GM18867 (cell line): ENCODE data around the gene MRPL28.
A peak's percentile ranks its signal among the peaks of the same experiment; 100 is the strongest.
"Not testable (repeated sequence)": the region's sequence is repeated elsewhere in the genome, so short reads cannot be mapped to it uniquely, and the experiment has no call there.

Experiments used
- ATAC-seq: cut with Tn5 transposase; IDR thresholded peaks from one replicate; pipeline ENCODE4 v1.9.1; 2021; ENCODE audit warnings: mild to moderate bottlenecking, moderate library complexity; ENCODE audit not compliant: unreplicated experiment

MRPL28 gene

DNA sequence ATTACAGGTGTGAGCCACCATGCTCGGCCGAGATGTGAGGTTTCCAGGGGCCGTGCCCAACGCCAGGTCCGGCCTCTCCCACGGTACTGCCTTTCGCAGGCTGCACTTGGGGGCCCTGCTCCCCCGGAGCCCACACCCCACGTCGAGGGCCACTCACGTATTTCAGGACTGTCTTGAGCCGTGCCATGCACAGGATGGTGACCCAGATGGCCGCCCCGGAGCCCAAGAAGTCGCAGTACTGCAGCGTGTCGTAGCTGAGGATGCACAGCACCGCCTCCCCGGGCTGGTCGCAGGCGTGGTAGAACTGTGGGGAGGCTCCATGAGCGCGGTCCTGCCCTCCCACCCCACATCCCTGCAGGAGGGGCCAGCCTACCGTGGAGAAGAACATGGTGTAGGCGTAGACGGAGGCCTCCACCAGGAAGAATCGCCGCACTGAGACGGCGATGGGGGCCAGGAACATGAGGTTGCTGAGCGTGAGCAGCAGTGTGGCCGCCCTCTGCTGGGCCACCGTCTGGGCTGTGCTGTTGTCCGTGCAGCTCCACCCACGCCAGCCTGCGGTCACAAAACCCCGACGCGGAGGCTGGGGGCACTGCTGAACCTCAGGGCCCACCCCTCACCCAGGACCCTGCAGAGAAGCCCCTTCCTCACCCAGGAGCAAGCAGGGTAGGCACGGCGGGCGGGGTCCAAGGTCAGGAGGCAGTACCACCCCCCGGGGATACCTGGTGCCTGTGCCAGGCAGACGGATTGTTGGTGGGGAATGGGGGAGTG, 3.7 kb upstream of the MRPL28 start:
- no peak for ATAC-seq

DNA sequence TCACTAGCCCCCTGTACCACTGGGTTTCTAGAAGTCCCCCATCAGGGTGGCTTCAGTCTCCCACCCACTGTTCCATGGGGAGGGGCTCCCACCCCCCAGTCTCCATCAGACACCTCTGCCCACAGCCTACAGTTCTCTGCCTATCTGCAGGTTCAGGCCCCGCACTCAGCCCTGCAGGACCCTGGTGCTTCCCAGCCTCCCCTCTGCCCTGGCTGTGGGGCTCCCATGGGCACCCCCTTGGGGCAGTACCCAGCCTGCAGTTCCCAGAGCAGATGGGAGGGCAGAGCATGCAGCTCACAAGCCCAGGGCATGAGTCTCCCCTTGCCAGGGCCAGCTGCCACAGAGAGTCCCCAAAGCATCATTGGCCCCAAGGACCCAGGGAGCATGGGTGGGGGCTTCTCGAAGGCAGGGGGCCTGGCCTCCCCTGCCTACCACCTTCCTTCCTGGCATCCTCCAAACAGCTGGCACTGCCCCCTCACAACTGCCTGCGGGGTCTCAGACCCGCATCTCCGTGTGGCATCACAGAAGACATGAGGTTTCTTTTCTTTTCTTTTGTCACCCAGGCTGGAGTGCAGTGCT, 2.8 kb upstream of the MRPL28 start:
- no peak for ATAC-seq

DNA sequence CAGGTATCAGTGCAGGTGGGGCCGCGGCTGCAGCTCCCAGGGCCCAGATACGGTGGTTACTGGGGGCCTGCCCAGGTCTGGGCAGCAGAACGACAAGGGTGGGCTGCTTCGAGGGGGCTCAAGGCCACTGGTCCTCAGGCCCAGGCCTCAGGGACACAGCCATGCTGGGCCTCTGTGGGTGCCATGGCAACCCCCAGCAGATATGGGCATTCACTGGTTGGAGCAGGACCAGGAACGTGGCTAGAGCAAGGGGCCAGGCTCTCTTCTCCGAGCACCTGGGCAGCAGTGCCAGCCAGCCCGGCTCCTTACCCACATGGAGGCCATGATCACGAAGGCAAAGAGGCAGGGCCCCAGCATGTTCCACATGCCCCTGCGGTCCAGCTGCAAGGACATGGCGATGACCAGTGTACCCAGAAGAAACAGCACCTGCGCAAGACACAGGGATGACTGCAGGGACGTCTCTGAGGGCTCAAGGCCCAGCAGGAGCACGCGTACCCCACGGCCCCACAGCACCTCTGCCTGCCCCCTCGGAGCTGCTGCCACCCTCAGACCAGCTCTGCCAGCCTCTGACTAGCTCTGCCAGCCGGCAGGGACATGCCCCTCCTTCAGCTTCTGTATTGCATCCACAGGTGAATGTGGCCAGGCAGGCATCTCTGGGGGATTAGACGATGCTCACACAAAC, 2.1 kb upstream of the MRPL28 start:
- no peak for ATAC-seq

DNA sequence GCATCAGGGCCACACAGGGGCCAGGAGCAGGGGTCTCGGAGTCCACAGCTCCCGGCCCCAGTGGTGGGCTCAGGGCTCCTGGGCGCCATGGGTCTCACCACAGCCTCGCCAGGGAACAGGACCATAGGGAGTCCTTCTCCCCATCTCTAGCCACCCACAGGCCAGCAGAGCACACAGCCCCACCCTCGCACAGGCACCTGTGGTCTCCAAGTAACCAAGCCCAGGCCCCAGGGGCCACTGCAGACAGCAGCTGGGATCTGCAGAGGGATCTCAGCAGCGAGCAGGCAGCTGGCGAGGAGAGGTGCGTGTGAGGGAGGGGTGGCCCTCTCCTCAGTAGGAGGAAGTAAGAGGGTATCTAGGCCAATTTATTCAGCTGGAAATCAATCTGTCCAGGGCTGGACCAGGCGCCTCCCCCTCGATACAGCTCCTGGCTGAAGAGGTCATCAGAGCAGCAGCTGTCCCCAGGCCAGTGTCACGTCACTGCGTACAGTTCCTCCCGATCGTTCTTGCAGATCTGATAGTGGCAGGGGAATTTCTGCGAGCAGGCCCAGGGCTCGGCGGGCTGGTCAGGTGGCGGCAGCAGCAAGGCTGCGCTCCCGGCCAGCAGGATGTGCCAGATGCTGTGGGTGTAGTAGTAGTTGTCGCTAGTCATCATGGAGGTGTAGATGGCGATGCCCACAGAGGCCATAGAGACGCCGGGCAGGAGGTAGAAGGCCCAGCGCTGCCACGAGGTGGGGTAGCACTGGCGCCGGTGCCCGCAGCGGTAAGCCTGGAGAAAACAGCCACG, 1.4 kb upstream of the MRPL28 start:
- no peak for ATAC-seq

DNA sequence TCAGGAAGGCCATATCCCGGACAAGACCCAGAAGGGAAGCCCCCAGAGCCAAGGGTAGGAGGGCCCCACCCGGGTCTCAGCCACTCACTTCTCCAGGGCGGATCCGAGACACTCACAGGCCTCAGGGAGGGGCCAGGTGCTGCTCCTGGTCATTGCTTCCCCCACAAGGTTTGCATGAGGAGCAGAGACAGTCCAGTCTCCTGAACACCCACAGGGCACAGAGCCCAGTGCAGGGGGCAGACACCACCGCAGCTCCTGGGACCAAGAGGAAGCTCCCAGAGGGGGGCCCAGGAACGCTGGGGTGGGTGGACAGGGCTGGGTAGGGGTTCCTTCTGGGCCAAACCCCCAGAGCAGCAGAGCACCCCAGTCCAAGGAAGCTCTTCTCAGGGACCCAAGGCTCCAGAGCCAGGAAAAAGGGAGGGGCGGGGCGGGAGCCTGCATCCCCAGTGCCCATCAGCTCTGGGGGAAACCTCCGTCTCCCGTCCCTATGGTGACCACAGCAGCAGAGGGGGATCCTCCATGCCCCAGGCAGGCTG, 709 bp upstream of the MRPL28 start:
- no peak for ATAC-seq

DNA sequence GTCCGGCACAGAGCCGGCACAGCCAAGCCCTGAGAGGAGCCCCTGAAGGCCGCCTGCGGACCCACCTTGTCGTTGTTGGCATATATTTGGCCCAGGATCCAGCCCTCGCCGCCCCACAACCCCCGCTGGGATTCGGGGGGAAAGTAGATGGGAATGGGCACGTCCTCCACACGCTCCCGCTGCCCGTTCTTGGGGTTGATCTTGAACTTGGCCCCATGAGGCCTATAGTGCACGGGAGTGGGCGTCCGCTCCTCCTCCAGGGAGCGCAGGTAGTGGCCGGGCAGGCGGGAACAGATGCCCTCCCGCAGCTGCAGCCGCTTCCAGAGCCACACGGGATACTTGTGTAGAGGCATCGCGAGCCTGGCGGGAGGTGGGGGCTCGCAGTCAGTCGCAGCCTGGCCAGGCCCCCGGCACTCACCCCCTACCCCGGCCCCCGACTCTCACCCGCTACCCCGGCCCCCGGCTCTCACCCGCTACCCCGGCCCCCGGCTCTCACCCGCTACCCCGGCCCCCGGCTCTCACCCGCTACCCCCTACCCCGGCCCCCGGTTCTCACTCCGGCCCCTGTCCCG, 387 bp downstream of the MRPL28 start:
- ATAC-seq, result no peak

DNA sequence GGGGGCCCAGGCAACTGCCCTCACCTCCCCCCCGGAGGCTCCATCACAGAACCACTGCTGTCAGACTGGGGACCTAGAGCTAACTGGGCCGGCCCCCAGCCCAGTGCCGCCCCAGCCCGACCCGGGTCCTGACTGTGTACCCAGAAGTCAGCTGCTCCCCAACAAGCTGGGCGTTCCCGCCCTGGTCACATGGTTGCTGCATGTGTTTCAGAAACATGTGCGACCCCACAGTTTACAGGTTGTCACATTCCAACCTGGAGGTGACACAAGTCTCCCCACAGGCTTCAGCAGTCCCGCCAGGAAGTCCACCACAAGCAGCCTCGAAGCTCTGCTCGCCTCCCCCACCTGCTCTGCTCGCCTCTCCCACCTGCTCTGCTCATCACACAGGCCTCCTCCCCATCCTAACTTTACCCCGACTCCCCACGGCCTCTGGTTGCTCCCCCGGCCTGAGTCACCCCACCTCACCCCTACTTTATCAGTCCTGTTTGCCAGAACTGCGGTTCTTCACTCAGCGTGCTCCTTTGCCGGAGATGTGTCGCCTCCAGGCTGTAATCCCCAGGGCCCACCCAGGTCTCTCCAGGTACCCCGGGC, 968 bp downstream of the MRPL28 start:
- ATAC-seq, result no peak

DNA sequence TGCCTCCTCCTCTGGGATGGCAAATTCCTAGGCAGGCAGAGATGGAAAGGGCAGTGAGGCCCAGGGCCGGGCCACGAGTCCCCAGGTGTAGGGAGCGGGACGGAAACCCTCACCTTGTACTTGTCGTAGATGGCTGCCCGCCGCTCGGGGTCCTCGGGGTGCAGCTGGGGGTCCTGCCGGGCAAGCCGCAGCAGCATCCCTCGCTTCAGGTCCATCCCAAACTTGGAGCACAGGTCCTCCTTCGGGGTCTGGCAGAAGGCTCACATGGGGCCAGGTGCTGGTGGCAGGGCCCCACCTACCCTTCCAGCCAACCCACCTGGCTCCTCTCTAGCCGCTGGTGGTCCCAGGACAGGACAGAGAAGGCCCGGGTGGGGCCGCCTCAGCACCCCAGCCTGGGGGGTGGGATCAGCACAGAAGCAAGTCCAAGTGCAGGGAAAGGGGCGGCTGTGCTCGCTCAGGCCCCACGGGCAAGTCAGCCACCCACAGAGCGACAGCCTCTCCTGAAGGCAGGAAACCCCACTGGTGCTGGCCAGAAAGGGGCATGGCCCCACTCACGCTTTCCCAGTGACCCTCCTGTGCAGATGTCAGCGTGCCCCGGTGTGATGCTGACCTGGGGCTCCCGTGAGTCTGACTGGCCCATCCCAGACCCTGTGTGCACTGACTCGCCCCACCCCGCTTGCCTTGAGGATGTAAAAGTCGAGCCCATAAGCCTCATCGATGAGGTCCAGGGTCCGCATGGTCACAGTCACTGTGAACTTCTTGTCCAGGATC, 1.8 kb downstream of the MRPL28 start:
- no peak for ATAC-seq

DNA sequence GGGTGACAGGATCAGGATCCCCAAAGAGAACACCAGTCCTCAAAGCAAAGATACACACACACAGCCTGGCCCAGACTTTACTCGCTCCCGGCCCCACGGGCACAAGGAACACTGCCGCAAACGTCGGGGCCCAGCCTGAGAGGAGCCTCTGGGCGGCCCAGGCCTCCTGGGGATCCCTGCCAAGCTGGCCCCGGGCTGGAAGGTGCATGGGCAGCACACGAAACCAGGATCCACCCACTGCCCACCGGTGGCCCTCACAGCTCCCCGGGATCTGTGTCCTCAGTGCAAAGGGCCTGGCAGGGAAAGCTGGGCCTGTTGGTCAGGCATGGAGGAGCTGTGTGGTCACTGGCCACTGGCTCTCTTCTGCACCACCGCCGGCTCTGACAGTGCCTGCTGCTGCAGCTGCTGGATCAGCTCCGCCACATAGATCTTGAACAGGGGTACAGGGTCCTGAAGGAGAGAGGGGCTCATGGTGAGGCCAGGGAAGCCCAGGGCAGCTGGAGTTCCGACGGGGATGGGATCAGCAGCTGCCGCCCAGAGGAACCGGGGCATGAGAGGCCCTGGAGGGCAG, 2.9 kb downstream of the MRPL28 start:
- ATAC-seq, result no peak

DNA sequence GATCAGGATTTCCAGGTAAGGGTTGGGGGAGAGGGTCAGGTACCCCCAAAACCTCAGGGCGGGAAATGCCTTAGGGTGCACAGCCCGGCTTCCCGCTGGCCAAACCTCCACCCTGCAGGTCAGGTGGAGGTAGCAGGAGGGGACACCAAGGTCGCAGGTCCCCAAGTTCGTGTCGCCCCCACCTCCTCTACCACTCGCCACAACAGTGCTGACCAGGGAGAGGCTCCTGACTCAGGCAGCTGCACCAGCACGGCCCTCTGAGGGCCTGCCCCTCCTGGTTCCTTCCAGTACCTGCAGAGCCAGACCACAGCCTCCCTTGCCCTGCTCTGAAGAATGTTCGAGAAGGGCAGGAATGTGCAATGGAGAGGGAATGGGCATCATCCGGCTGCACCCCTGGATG, 3.9 kb downstream of the MRPL28 start:
- ATAC-seq, result no peak

DNA sequence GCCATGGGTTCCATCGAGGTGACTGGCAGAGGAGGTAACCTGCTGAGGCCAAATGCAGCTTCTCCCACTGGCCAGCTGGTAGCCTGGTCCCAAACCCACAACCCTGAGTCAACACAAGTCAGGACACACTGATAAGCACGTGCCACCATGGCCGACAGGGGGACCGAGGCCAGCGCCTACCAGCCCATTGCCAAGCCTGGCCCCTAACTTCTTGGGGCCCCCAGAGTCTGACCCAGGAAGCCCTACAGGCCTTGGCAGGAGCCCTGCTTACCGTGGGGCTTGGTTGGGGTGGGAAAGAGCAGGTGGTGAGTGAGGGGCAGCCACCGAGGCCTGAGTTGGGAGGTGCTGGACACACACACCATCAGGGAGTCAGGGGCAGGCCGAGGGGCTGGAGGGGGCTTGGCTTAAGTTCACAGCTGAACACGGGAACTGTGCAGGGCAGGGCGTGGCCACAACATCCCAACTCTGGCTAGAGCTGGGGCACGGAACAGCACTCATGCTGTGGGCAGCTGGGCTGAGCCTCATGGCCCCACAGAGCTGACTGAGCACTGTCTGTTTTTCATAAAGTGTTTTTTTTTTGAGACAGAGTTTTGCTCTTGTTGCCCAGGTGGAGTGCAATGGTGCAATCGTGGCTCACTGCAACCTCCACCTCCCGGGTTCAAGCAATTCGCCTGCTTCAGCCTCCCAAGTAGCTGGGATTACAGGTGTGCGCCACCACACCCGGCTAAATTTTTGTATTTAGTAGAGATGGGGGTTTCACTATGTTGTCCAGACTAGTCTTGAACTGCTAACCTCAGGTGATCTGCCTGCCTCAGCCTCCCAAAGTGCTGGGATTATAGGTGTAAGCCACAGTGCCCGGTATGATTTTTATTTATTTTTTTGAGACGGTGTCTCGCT, 5.5 kb downstream of the MRPL28 start:
- no peak for ATAC-seq

DNA sequence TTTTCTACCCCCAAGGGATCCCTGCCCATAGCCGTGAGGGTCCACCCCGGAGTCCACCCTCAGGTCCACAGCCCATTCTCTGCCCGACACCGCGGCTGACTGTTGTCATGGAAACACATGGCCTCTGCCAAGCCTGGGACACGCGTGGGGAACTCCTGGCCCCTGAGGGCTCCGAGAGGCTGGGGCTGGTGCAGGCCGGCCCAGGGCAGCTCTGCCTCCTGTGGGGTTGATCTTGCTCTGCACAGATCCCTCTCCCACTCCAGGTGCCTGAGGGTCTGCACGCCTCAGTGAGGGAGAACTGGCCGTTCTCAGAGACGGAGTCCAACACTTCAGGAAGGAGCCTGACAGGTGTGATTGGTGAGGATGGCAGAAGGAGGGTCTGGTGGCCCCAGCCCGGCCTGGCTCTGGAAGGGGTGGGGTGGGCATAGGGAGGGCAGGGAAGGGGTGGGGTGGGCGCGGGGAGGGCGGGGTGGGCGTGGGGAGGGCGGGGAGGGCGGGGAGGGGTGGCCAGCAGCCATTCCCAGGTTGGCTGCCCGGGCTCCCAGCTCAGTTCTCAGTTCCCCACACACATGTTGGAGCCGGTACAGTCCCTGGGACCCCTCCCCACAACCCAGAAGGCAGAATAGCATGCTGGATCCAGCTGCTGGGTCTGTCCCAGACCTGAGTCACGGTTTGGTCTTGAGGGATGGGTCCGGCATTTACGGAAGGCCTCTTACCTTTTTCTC, 6.4 kb downstream of the MRPL28 start:
- ATAC-seq, result no peak

DNA sequence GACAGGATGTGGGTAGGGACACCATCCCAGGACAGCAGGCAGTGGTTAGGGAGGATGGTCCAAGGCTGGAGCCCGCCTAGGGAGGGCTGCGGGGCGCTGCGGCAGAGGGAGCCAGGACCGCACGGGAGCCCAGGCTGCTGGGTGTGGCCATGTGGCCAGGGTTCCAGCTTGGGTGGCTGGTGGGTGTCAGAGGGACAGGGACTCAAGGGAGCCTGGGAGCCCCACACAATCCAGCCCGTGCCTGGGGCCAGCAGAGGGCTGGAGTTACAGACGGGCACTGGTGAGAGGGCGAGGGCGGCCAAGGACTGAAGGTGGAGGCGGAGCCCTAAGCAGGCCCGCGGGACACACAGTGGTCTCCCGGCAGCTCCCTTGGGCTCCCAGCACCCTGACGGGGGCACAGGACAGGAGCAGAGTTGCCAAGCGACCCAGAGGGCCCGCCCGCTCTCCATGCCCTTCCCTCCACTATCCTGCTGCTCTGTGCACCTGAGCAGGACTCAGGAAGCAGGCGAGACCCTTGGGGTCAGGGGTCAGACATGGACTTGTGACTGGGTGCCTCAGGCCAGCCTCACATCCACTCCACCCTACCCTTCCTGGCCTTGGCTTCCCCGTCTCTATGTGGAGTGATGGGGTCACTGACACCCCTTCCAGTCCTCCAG, 7.1 kb downstream of the MRPL28 start:
- no peak for ATAC-seq

DNA sequence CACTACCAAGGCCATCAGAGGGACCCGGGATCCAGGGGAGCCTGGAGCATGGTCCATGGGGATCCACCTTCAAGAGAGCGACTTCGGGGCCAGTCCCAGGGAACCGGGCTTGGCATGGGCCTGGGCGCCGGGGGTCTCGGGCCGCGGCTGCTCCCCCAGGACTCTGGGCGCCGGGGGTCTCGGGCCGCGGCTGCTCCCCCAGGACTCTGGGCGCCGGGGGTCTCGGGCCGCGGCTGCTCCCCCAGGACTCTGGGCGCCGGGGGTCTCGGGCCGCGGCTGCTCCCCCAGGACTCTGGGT, 7.7 kb downstream of the MRPL28 start:
- ATAC-seq, result not testable (repeated sequence)

DNA sequence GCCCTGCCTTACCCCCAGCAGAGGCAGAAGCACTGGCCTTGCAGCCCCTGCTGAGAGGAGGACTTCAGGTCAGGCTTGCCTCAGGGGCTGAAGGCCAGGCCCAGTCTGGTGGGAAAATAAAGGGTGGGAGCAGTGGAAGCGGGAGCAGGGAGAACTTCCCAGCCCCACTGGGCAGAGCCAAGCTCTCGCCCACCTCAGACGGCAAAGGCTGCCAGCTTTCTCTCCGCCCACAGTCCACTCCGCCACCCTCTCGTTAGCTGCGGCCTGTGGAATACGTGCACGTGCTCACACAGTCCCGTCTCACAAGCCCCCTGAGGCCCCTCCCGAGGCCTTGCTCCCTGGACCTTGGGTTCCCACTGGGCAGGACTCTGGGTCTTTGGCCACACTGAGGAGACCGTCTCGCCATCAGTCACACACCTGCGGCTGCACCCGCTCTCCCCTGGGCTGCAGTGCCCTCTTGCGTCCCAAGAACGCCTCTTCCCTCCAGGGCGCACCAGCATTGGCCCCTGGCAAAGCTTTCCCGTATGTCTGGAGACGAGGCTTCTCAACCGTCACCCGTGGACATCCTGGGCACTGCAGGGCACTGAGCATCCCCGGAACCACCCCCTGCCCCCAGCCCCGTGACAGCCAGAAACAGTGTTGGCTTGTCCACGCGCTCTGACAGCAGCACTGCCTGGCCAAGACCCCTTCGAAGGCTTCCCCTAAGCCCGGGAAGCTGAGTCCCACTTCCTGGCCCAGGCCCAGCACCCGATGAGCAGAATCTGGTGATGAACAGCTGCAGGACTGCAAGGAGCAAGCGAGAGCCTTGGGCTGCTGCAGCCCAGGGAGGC, 8.3 kb downstream of the MRPL28 start:
- ATAC-seq, result peak; percentile 48

DNA sequence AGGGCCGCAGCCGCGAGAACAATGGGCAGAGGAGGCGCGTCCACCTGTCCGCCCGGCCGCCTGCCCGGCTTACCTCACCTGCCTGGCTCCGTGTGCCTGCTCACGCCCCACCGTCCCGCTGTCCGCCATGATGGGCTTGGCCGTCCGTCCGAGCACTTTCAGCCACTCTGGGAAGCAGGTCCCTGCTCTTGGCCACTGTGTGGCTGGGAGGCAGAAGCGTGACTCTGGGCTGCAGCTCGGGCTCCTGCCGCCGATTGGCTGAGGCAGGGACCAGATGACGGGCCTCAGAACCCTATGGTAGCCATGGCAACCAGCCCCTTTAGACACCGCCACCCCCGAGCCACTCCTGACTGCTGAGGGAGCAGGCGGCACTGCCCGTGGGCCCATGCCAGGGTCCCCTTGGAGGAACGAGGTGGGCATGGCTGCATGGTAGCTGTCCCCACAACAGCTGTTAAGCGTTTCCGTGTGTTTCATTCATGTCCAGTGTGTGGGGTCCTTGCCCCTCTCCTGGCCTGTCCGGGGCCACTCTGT, 8.9 kb downstream of the MRPL28 start:
- ATAC-seq, result no peak
